ENCODE measurements around the gene NR2F1-AS1. TPM values are rescaled to one million over a fixed set of nuclear protein-coding genes. Genes with fewer than 3 reads are reported as not detected.

NR2F1-AS1 gene
- total RNA-seq, 1 donor from 2014 or later = 13.6 TPM

GRCh38 chr5:93620487-93621326 lies 39.7 kb upstream of the NR2F1-AS1 start:
- H3K27me3 Mint-ChIP-seq (ENCODE audit: low read depth) = peaks cover 84% of the 10 kb centered on the region

DNA sequence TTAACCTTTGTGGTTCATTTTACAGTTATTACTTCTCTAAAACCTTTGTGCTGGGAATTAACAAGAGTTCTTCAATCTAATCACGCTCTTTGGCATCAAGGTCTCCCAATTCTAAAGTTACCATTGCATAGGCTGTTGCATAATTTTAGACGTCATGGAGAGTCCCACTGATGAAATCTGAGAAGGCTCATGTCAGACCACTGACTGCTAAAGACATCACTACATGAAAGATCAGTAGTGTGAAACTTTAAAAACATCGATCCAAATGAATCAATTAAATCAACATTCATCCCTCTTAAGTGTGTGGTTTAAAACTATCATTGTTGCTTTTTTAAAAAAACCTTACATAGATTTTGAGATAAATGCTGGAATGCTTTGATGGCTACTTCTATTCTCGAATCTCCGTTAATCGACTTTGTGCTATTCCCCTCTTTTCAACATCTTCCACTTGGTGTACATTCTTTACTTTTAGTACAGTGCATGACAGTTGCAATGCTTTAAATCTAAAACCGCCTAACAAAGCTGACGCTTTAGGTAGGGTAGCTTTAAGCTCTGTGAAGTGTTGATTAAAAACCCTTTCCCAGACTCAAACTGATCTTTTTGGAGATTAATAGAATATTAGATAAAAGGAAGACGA lies 35.6 kb upstream of the NR2F1-AS1 start:
- Mint-ChIP-seq H3K27ac (no peak overlapping the region), H3K4me3 (no peak overlapping the region), H3K4me1 (peaks cover 15% of the 10 kb centered on the region), H3K9me3 (no peaks in the 10 kb centered on the region), H3K36me3 (no peaks in the 10 kb centered on the region), H3K27me3 (ENCODE audit: low read depth) (peaks cover 93% of the 10 kb centered on the region)
- no peak for TF ChIP-seq CTCF (IDR thresholded peaks at IDR 0.05; ENCODE audit: unreplicated experiment)
- no peak for DNase-seq (ENCODE audit: low spot score in 2 of 2, unreplicated experiment in 2 of 2)

More at GRCh38 chr5:93620487-93621326, 39.7 kb upstream of the NR2F1-AS1 start:
- H3K36me3 Mint-ChIP-seq = no peaks in the 10 kb centered on the region
- peak overlapping the region; percentile 88 for H3K27ac Mint-ChIP-seq
- H3K4me1 Mint-ChIP-seq = peaks cover 6% of the 10 kb centered on the region
- no peak for DNase-seq (ENCODE audit: low spot score in 2 of 2, unreplicated experiment in 2 of 2)
- no peaks in the 10 kb centered on the region for H3K9me3 Mint-ChIP-seq
- H3K4me3 Mint-ChIP-seq = peak overlapping the region; percentile 90
- no peak for TF ChIP-seq CTCF (IDR thresholded peaks at IDR 0.05; ENCODE audit: unreplicated experiment)

DNA sequence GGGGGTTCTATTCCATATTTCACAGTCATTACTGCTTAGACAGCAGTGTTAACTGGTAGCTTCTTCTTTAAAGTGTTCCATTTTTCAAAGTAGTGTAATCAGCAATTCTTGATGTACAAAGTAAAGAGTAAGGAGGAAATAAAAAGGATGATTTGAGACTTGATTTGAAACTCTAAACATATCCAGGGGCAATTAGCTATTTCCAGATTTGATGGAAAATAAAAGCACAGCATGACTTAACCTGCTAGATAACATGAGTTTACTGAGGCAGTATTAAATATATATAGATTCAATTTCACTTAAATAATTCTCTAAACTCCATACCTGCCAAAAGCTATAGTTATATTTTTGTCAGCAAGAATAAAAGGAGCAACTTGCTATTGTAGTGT lies 31.8 kb upstream of the NR2F1-AS1 start:
- H3K4me1 Mint-ChIP-seq = peaks cover 10% of the 10 kb centered on the region
- H3K27me3 Mint-ChIP-seq (ENCODE audit: low read depth) = peaks cover 99% of the 10 kb centered on the region
- no peak overlapping the region for H3K4me3 Mint-ChIP-seq

GRCh38 chr5:93611976-93612854 lies 31.2 kb upstream of the NR2F1-AS1 start:
- Mint-ChIP-seq H3K36me3 (no peaks in the 10 kb centered on the region), H3K27me3 (ENCODE audit: low read depth) (peaks cover 99% of the 10 kb centered on the region), H3K9me3 (no peaks in the 10 kb centered on the region), H3K4me3 (peak overlapping the region; percentile 20), H3K4me1 (peaks cover 10% of the 10 kb centered on the region), H3K27ac (no peak overlapping the region)
- DNase-seq (ENCODE audit: low spot score in 2 of 2, unreplicated experiment in 2 of 2) = peak in 1 of 2 experiments; percentile 28
- TF ChIP-seq CTCF (IDR thresholded peaks at IDR 0.05; ENCODE audit: unreplicated experiment) = no peak

More for the DNA sequence above, 31.8 kb upstream of the NR2F1-AS1 start:
- no peaks in the 10 kb centered on the region for H3K9me3 Mint-ChIP-seq
- no peaks in the 10 kb centered on the region for H3K36me3 Mint-ChIP-seq
- no peak overlapping the region for H3K27ac Mint-ChIP-seq
- no peak for TF ChIP-seq CTCF (IDR thresholded peaks at IDR 0.05; ENCODE audit: unreplicated experiment)
- no peak for DNase-seq (ENCODE audit: low spot score in 2 of 2, unreplicated experiment in 2 of 2)

DNA sequence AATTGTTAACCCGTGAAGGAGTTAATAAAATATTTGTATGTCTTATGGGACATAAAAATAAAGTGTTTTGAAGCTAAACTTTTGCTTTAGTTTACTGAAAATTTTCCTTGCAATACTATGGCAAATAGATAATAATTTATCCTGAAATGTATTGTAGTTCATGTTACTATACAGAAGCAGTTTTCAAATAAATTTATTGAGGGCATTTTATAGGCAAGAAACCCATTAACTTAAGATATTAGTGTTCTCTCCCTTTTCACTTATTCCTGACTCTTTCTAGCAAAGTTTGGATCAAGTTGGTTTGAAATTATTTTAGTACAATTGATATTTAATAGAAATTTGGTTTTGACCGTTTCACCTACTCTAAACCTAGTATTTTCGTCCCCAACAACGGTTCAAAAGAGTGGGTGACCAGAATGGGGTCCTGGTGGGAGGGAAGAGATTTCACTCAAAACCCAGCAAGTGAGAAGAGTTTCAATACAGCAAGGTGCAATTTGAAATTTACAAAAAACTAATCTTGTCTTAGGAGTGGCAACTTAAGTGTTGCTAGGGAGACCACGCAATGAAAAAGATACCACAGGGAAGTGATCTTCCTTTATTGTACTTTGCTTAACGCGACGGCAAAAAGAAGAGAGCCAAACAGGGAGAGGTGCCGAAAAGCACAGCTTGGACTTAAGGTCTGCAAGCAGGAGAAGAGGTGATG lies 30.4 kb upstream of the NR2F1-AS1 start:
- no peak for DNase-seq (ENCODE audit: low spot score in 2 of 2, unreplicated experiment in 2 of 2)
- no peaks in the 10 kb centered on the region for H3K9me3 Mint-ChIP-seq
- peaks cover 98% of the 10 kb centered on the region for H3K27me3 Mint-ChIP-seq (ENCODE audit: low read depth)
- peaks cover 10% of the 10 kb centered on the region for H3K4me1 Mint-ChIP-seq
- H3K4me3 Mint-ChIP-seq = no peak overlapping the region
- no peak overlapping the region for H3K27ac Mint-ChIP-seq
- TF ChIP-seq CTCF (IDR thresholded peaks at IDR 0.05; ENCODE audit: unreplicated experiment) = no peak
- no peaks in the 10 kb centered on the region for H3K36me3 Mint-ChIP-seq
